Measurements from ENCODE around the gene RHBDL3.
"Not testable (repeated sequence)": the region's sequence is repeated elsewhere in the genome, so short reads cannot be mapped to it uniquely, and the experiment has no call there.

RHBDL3 gene

DNA sequence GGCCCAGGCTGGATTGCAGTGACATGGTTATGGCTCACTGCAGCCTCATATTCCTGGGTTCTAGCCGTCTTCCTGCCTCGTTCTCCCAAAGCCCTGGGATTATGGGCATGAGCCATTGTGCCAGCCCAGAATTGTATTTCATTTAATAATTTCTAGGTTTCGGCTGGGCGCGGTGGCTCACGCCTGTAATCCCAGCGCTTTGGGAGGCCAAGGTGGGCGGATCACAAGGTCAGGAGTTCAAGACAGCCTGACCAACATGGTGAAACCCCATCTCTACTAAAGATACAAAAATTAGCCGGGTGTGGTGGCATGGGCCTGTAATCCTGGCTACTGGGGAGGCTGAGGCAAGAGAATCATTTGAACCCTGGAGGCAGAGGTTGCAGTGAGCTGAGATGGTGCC is 87.1 kb downstream of the RHBDL3 start:
- peak overlapping the region; percentile 90 for H3K4me3 ChIP-seq (ENCODE audit: low read length)
- not testable (repeated sequence) for H3K9ac ChIP-seq (ENCODE audit: low read depth, low read length)

DNA sequence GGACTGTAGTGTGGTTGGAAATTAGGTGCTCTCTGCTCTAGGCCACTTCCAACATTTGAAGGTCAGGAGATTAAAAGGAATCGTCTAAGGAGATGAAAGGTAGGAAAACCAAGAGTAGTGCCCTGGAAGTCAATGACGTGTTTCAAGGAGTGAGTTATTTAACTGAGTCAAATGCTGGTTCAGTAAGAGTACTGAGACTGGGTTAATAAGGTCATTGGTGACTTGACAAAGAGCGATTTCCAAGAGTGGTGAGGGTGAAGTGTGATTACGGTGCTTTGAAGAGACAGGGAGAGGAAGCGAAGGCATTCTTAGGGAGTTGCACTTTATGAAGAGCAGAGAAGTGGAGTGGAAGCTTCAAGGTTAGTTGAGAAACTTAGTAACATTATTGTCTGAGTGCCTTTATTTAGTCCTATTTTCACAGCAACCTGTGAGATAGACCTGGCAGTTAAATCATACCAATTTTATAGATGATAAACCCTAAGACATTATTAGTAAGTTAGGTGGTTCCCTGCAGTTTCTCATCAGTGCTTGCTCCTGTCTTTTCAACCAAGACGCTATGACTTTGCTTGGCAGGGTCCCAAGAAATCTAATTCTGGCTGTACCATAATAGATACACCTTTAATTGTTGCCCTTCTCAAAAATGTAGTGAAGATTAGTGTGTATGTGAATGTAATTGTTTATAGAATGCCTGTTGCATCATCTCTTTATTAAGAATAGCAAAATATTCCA is 90.2 kb downstream of the RHBDL3 start:
- H3K4me2 ChIP-seq (ENCODE audit: low read length): peak overlapping the region; percentile 2
- peaks cover 77% of the 10 kb centered on the region for H3K36me3 ChIP-seq (ENCODE audit: insufficient read depth, low read length)
- no peak overlapping the region for H3K4me3 ChIP-seq (ENCODE audit: low read length)
- H3K4me1 ChIP-seq (ENCODE audit: control insufficient read depth, insufficient read depth, low read length): peaks cover 24% of the 10 kb centered on the region
- H3K9ac ChIP-seq (ENCODE audit: low read depth, low read length): no peak overlapping the region
- H3K9me3 ChIP-seq (replicated peaks; ENCODE audit: low read length): no peaks in the 10 kb centered on the region
- no peaks in the 10 kb centered on the region for H3K27me3 ChIP-seq (ENCODE audit: control insufficient read depth, insufficient read depth, low read length)

More for the DNA sequence above, 87.1 kb downstream of the RHBDL3 start:
- H3K27me3 ChIP-seq (ENCODE audit: control insufficient read depth, insufficient read depth, low read length); H3K9me3 ChIP-seq (replicated peaks; ENCODE audit: low read length): not testable (repeated sequence)
- H3K36me3 ChIP-seq (ENCODE audit: insufficient read depth, low read length): peaks cover 49% of the 10 kb centered on the region
- H3K4me1 ChIP-seq (ENCODE audit: control insufficient read depth, insufficient read depth, low read length): peaks cover 29% of the 10 kb centered on the region
- peak overlapping the region; percentile 85 for H3K4me2 ChIP-seq (ENCODE audit: low read length)

DNA sequence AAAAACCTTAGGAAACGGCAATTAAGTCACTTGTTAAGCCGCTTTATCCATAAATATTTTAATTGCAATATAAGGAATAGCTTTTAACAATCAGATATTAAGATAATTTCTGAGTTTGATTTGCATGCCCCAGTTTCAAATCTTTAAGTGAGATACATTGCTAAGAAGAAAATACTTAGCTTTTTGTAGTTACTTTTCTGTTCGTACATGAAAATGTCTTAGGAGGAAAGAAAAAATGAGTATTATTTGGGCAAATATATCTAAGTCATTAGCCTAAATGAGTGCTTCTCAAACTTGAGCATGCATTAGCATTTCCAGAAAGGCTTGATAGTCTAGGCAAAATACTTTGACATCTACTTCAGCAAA is 90.7 kb downstream of the RHBDL3 start:
- H3K9ac ChIP-seq (ENCODE audit: low read depth, low read length): no peak overlapping the region
- H3K9me3 ChIP-seq (replicated peaks; ENCODE audit: low read length): no peaks in the 10 kb centered on the region
- H3K4me1 ChIP-seq (ENCODE audit: control insufficient read depth, insufficient read depth, low read length): peaks cover 24% of the 10 kb centered on the region
- peaks cover 82% of the 10 kb centered on the region for H3K36me3 ChIP-seq (ENCODE audit: insufficient read depth, low read length)
- peak overlapping the region; percentile 2 for H3K4me2 ChIP-seq (ENCODE audit: low read length)
- no peaks in the 10 kb centered on the region for H3K27me3 ChIP-seq (ENCODE audit: control insufficient read depth, insufficient read depth, low read length)
- H3K4me3 ChIP-seq (ENCODE audit: low read length): no peak overlapping the region

DNA sequence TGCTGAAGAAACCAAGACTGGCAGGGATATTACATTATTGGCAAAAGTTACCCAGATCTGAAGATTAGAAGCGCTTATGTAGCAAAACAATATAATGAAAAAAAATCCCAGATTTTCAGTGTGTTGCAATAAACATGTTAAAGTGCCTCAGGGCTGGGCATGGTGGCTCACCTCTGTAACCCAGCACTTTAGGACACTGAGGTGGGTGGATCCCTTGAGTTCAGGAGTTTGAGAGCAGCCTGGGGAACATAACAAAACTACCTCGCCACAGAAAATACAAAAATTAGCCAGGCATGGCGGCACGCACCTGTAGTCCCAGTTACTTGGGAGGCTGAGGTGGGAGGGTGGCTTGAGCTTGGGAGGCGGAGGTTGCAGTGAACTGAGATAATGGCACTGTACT is 91.1 kb downstream of the RHBDL3 start:
- Histone ChIP-seq H3K9ac (ENCODE audit: low read depth, low read length) (no peak overlapping the region), H3K36me3 (ENCODE audit: insufficient read depth, low read length) (peaks cover 82% of the 10 kb centered on the region), H3K4me2 (ENCODE audit: low read length) (no peak overlapping the region), H3K9me3 (replicated peaks; ENCODE audit: low read length) (no peaks in the 10 kb centered on the region), H3K4me1 (ENCODE audit: control insufficient read depth, insufficient read depth, low read length) (peaks cover 24% of the 10 kb centered on the region), H3K4me3 (ENCODE audit: low read length) (no peak overlapping the region), H3K27me3 (ENCODE audit: control insufficient read depth, insufficient read depth, low read length) (no peaks in the 10 kb centered on the region)

DNA sequence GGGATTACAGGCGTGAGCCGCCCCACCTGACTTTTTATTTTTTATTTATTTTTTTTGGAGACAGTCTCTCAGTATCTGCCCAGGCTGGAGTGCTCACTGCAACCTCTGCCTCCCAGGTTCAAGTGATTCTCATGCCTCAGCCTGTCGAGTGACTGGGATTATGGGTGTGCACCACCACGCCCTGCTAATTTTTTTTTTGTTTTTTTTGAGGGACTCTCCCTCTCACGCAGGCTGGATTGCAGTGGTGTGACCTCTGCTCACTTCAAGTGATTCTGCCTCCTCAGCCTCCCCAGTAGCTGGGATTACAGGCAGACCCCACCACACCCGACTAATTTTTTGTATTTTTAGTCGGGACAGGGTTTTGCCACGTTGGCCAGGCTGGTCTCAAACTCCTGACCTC is 92.0 kb downstream of the RHBDL3 start:
- Histone ChIP-seq H3K4me1 (ENCODE audit: control insufficient read depth, insufficient read depth, low read length) (peaks cover 16% of the 10 kb centered on the region), H3K4me3 (ENCODE audit: low read length) (no peak overlapping the region), H3K9me3 (replicated peaks; ENCODE audit: low read length) (no peaks in the 10 kb centered on the region), H3K27me3 (ENCODE audit: control insufficient read depth, insufficient read depth, low read length) (no peaks in the 10 kb centered on the region), H3K4me2 (ENCODE audit: low read length) (no peak overlapping the region), H3K36me3 (ENCODE audit: insufficient read depth, low read length) (peaks cover 81% of the 10 kb centered on the region), H3K9ac (ENCODE audit: low read depth, low read length) (no peak overlapping the region)

DNA sequence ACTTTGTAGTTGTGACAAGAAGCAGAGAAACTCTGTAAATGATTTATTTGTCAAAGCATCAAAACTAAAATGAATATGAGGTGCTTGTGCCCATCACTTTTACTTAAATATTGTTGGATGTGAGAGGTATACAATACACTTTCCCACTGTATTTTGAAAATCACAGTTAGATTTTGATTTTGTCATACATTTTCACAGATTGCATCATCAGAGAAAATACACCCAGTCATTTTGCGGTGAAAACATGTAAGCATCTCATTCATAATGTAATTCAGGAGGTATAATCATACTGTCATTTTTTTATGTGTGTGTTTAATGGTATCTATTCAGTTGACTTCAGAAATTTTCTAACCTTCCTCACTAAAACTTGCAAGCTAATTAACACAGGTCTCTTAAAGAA is 95.6 kb downstream of the RHBDL3 start:
- peaks cover 88% of the 10 kb centered on the region for H3K36me3 ChIP-seq (ENCODE audit: insufficient read depth, low read length)
- no peak overlapping the region for H3K4me2 ChIP-seq (ENCODE audit: low read length)
- no peaks in the 10 kb centered on the region for H3K4me1 ChIP-seq (ENCODE audit: control insufficient read depth, insufficient read depth, low read length)
- no peaks in the 10 kb centered on the region for H3K27me3 ChIP-seq (ENCODE audit: control insufficient read depth, insufficient read depth, low read length)
- no peak overlapping the region for H3K9ac ChIP-seq (ENCODE audit: low read depth, low read length)
- H3K9me3 ChIP-seq (replicated peaks; ENCODE audit: low read length): no peaks in the 10 kb centered on the region
- no peak overlapping the region for H3K4me3 ChIP-seq (ENCODE audit: low read length)

DNA sequence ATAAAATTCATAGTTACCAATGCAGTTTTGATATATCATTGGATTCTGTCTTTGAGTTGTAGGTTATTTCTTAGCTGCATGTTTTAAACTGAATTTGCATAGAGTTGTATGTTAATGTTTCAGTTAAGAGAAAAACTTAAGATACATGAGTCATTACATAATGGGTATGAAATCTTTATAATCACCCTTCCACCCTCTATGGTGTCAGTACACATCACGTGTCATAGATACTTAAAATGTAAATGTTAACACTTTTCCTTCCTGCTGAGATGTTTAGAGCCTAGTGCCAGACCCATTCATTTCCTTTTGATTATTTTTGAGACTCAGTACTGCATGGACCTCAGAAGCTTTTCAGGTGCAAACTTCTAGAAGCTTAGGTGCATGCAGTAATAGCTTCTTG is 104.8 kb downstream of the RHBDL3 start:
- Histone ChIP-seq H3K4me2 (ENCODE audit: low read length) (no peak overlapping the region), H3K9me3 (replicated peaks; ENCODE audit: low read length) (no peaks in the 10 kb centered on the region), H3K4me1 (ENCODE audit: control insufficient read depth, insufficient read depth, low read length) (no peaks in the 10 kb centered on the region), H3K4me3 (ENCODE audit: low read length) (no peak overlapping the region), H3K9ac (ENCODE audit: low read depth, low read length) (no peak overlapping the region), H3K36me3 (ENCODE audit: insufficient read depth, low read length) (peaks cover 92% of the 10 kb centered on the region), H3K27me3 (ENCODE audit: control insufficient read depth, insufficient read depth, low read length) (no peaks in the 10 kb centered on the region)

Small RNAs within 50 kb of the gene (small RNA-seq; reads per million reads assigned to genes)
- 0.63 reads per million for gene UBL5P2

Measured in skeletal muscle satellite cell (primary cell).